ENCODE data around the gene BET1L.
A peak's percentile ranks its signal among the peaks of the same experiment; 100 is the strongest.
"Not testable (repeated sequence)": the region's sequence is repeated elsewhere in the genome, so short reads cannot be mapped to it uniquely, and the experiment has no call there.

The BET1L gene

GRCh38 chr11:207208-207862 lies at the start of gene BET1L, which contains the start of gene RIC8A:
Gene BET1L, minus strand, starts transcription at chr11:207399. Its CDS starts 78 bp downstream, at chr11:207321.
Gene RIC8A, plus strand, starts transcription at chr11:207708. Its CDS starts 1,147 bp downstream, at chr11:208855.
- DNase-seq: peak; percentile 99

- no peak for DNase-seq
Observed at GRCh38 chr11:255816-256215, 48.6 kb upstream of the BET1L start.

GRCh38 chr11:255176-255575 lies 48.0 kb upstream of the BET1L start:
- no peak for DNase-seq

GRCh38 chr11:253886-254270 lies 46.7 kb upstream of the BET1L start:
- DNase-seq: no peak

GRCh38 chr11:253160-253885 lies 46.1 kb upstream of the BET1L start:
- DNase-seq: no peak

GRCh38 chr11:252666-253065 lies 45.5 kb upstream of the BET1L start:
- no peak for DNase-seq

- DNase-seq: no peak
Observed at GRCh38 chr11:251550-251949, 44.4 kb upstream of the BET1L start.

GRCh38 chr11:250740-251299 lies 43.6 kb upstream of the BET1L start:
- DNase-seq: peak; percentile 82 to 84

- no peak for DNase-seq
Observed at GRCh38 chr11:250274-250673, 43.1 kb upstream of the BET1L start.

- no peak for DNase-seq
Observed at GRCh38 chr11:249062-249461, 41.9 kb upstream of the BET1L start.

GRCh38 chr11:244376-244775 lies 37.2 kb upstream of the BET1L start:
- no peak for DNase-seq

- DNase-seq: no peak
Observed at GRCh38 chr11:241634-242033, 34.4 kb upstream of the BET1L start.

GRCh38 chr11:240315-240714 lies 33.1 kb upstream of the BET1L start:
- DNase-seq: no peak

- DNase-seq: not testable (repeated sequence)
Observed at GRCh38 chr11:238346-238745, 31.1 kb upstream of the BET1L start.

- peak; percentile 87 to 88 for DNase-seq
Observed at GRCh38 chr11:236774-237767, 29.9 kb upstream of the BET1L start, which contains the start of gene PSMD13. Gene PSMD13, plus strand, starts transcription at chr11:236976. Its CDS starts 74 bp downstream, at chr11:237050.

GRCh38 chr11:235997-236773 lies 29.0 kb upstream of the BET1L start, which contains the start of gene SIRT3:
Gene SIRT3, minus strand, starts transcription at chr11:236342. Its CDS starts 14 bp downstream, at chr11:236328.
- peak; percentile 90 to 91 for DNase-seq

- DNase-seq: peak in 1 of 2 donors; percentile 66
Observed at GRCh38 chr11:235609-235996, 28.4 kb upstream of the BET1L start.

GRCh38 chr11:235180-235579 lies 28.0 kb upstream of the BET1L start:
- no peak for DNase-seq

- no peak for DNase-seq
Observed at GRCh38 chr11:232783-233565, 25.8 kb upstream of the BET1L start.

GRCh38 chr11:230431-230830 lies 23.2 kb upstream of the BET1L start:
- no peak for DNase-seq

GRCh38 chr11:227824-228379 lies 20.7 kb upstream of the BET1L start:
- no peak for DNase-seq
